GM21367 (cell line): ENCODE data around the gene R3HDM2.
"Not testable (repeated sequence)": the region's sequence is repeated elsewhere in the genome, so short reads cannot be mapped to it uniquely, and the experiment has no call there.

Experiments used
- ATAC-seq: cut with Tn5 transposase; IDR thresholded peaks from one replicate; pipeline ENCODE4 v1.9.1; 2021; ENCODE audit not compliant: unreplicated experiment

Gene R3HDM2

GRCh38 chr12:57429473-57430111 is 1.3 kb downstream of the R3HDM2 start:
- no peak for ATAC-seq

GRCh38 chr12:57428965-57429364 is 1.9 kb downstream of the R3HDM2 start:
- ATAC-seq: no peak

- ATAC-seq: not testable (repeated sequence)
These were observed 3.9 kb downstream of the R3HDM2 start for GRCh38 chr12:57426948-57427347.

GRCh38 chr12:57420482-57420881 is 10.4 kb downstream of the R3HDM2 start:
- ATAC-seq: no peak

- ATAC-seq: no peak
These were observed 11.3 kb downstream of the R3HDM2 start for GRCh38 chr12:57419495-57419894.

GRCh38 chr12:57418255-57418654 is 12.6 kb downstream of the R3HDM2 start:
- no peak for ATAC-seq

GRCh38 chr12:57416039-57416996 is 14.5 kb downstream of the R3HDM2 start:
- ATAC-seq: no peak

GRCh38 chr12:57415088-57415487 is 15.8 kb downstream of the R3HDM2 start:
- ATAC-seq: no peak

- not testable (repeated sequence) for ATAC-seq
These were observed 16.7 kb downstream of the R3HDM2 start for GRCh38 chr12:57414160-57414559.

GRCh38 chr12:57410534-57410933 is 20.3 kb downstream of the R3HDM2 start:
- no peak for ATAC-seq

GRCh38 chr12:57404966-57405640 is 25.7 kb downstream of the R3HDM2 start:
- no peak for ATAC-seq

- ATAC-seq: not testable (repeated sequence)
These were observed 28.7 kb downstream of the R3HDM2 start for GRCh38 chr12:57402156-57402555.

GRCh38 chr12:57401165-57401564 is 29.7 kb downstream of the R3HDM2 start:
- no peak for ATAC-seq

GRCh38 chr12:57399718-57400463 is 31.0 kb downstream of the R3HDM2 start:
- not testable (repeated sequence) for ATAC-seq

GRCh38 chr12:57397441-57397840 is 33.4 kb downstream of the R3HDM2 start:
- no peak for ATAC-seq

GRCh38 chr12:57395121-57395520 is 35.7 kb downstream of the R3HDM2 start:
- ATAC-seq: no peak

GRCh38 chr12:57390174-57390573 is 40.7 kb downstream of the R3HDM2 start:
- ATAC-seq: no peak

- no peak for ATAC-seq
These were observed 41.8 kb downstream of the R3HDM2 start for GRCh38 chr12:57389033-57389432.

- no peak for ATAC-seq
These were observed 42.4 kb downstream of the R3HDM2 start for GRCh38 chr12:57388425-57388824.

- ATAC-seq: no peak
These were observed 44.6 kb downstream of the R3HDM2 start for GRCh38 chr12:57386187-57386720.

- no peak for ATAC-seq
These were observed 45.3 kb downstream of the R3HDM2 start for GRCh38 chr12:57385586-57385985.
